ENCODE data around the gene NDRG3. TPM values are rescaled to one million over a fixed set of nuclear protein-coding genes. Genes with fewer than 3 reads are reported as not detected.

NDRG3 gene
- total and polyA plus RNA-seq, 2 of the 8 experiments (the other 6 are each of a cell fraction or from before 2014, with no cell fraction given), result 25.7 to 32.3 TPM

GRCh38 chr20:36792422-36792821, 46.5 kb upstream of the NDRG3 start (continued):
- TF ChIP-seq RXRA (IDR thresholded peaks at IDR 0.05; ENCODE audit: insufficient read depth, low read depth, low read length) (no peak), SP1 (IDR thresholded peaks at IDR 0.05; ENCODE audit: low read depth, low read length) (no peak), HDAC6 (IDR thresholded peaks at IDR 0.05; ENCODE audit: low read depth, low read length) (no peak)

All from H1 (cell line).